GM21390 (cell line): ENCODE results near the gene SLC16A10.
A peak's percentile ranks its signal among the peaks of the same experiment; 100 is the strongest.
"Not testable (repeated sequence)": the region's sequence is repeated elsewhere in the genome, so short reads cannot be mapped to it uniquely, and the experiment has no call there.

Source experiments
- ATAC-seq: cut with Tn5 transposase; IDR thresholded peaks from one replicate; pipeline ENCODE4 v1.9.1; 2021; ENCODE audit not compliant: unreplicated experiment

SLC16A10 gene

GRCh38 chr6:111080698-111081097 lies 6.6 kb upstream of the SLC16A10 start:
- ATAC-seq, result no peak

- no peak for ATAC-seq
These were observed 618 bp upstream of the SLC16A10 start for GRCh38 chr6:111086685-111087084.

GRCh38 chr6:111087871-111088667 lies 766 bp downstream of the SLC16A10 start:
- peak; percentile 14 for ATAC-seq

GRCh38 chr6:111088668-111089003 lies 1.3 kb downstream of the SLC16A10 start:
- no peak for ATAC-seq

GRCh38 chr6:111090766-111091165 lies 3.5 kb downstream of the SLC16A10 start:
- no peak for ATAC-seq

GRCh38 chr6:111091987-111092386 lies 4.7 kb downstream of the SLC16A10 start:
- no peak for ATAC-seq

GRCh38 chr6:111095488-111095887 lies 8.2 kb downstream of the SLC16A10 start:
- not testable (repeated sequence) for ATAC-seq

GRCh38 chr6:111096246-111096645 lies 8.9 kb downstream of the SLC16A10 start:
- ATAC-seq, result no peak

GRCh38 chr6:111098597-111098996 lies 11.3 kb downstream of the SLC16A10 start:
- no peak for ATAC-seq

- ATAC-seq, result no peak
These were observed 14.7 kb downstream of the SLC16A10 start for GRCh38 chr6:111101987-111102386.

- ATAC-seq, result no peak
These were observed 18.3 kb downstream of the SLC16A10 start for GRCh38 chr6:111105578-111105977.

GRCh38 chr6:111107589-111107988 lies 20.3 kb downstream of the SLC16A10 start:
- ATAC-seq, result no peak

- ATAC-seq, result no peak
These were observed 22.7 kb downstream of the SLC16A10 start for GRCh38 chr6:111110036-111110435.

GRCh38 chr6:111113336-111114086 lies 26.2 kb downstream of the SLC16A10 start:
- no peak for ATAC-seq

- ATAC-seq, result no peak
These were observed 26.8 kb downstream of the SLC16A10 start for GRCh38 chr6:111114087-111114443.

GRCh38 chr6:111114482-111114881 lies 27.2 kb downstream of the SLC16A10 start:
- ATAC-seq, result no peak

- ATAC-seq, result no peak
These were observed 31.5 kb downstream of the SLC16A10 start for GRCh38 chr6:111118826-111119225.

GRCh38 chr6:111119571-111120329 lies 32.4 kb downstream of the SLC16A10 start:
- ATAC-seq, result no peak

GRCh38 chr6:111121789-111122350 lies 34.6 kb downstream of the SLC16A10 start:
- ATAC-seq, result no peak

- ATAC-seq, result no peak
These were observed 35.4 kb downstream of the SLC16A10 start for GRCh38 chr6:111122458-111123286.

- no peak for ATAC-seq
These were observed 37.1 kb downstream of the SLC16A10 start for GRCh38 chr6:111124406-111124805.
